Umbilical cord (tissue), 2 donors: ENCODE results near the gene ZNF575. TPM values are rescaled to one million over a fixed set of nuclear protein-coding genes. Genes with fewer than 3 reads are reported as not detected.
"Not testable (repeated sequence)": the region's sequence is repeated elsewhere in the genome, so short reads cannot be mapped to it uniquely, and the experiment has no call there.

ENCODE experiments used
- DNase-seq: peaks from one replicate; pipeline ENCODE4 v3.0.0-alpha.2; 2015; ENCODE audit warnings: low spot score
- total RNA-seq: library from RNA; depleted of rRNA; stranded (reverse); fragments of >200 nt; gene quantifications from one replicate; pipeline ENCODE4 v1.2.3, GENCODE V29; 2014; ENCODE audit warnings: low replicate concordance; ENCODE audit not compliant: insufficient read depth

Gene ZNF575
- total RNA-seq, 1 donor from 2014 or later, result 0.24 TPM

DNA sequence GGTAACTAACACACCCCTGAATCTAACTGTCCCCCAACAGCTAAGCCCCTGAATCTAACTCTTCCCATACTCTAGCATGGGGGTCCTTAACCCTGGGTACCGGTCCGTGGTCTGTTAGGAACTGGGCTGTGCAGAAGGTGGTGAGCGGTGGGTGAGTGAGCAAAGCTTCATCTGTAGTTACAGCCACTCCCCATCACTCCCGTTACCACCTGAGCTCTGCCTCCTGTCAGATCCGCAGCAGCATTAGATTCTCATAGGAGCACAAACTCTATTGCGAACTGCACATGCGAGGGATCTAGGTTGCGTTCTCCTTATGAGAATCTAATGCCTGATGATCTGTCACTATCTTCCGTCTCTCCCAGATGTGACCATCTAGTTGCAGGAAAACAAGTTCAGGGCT, 22.3 kb upstream of the ZNF575 start:
- DNase-seq, result no peak

DNA sequence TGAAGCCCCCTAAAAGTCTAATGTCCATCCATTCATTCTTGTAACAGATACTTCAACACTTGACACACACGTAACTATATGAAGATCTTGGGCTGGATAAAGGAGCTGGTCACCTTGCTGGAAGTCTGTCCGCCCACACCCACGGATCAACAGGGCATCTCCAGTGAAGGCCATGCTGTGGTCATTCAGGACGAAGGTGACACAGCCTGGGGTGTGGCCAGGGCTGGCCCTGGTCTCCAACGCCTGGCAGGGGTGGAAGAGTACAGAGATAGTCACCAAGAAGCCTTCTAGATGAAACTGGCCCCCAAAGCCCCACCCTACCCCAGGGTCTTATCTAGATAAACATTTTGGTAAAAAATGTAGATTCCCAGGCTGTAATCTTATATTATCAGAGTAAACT, 21.7 kb upstream of the ZNF575 start:
- no peak for DNase-seq

DNA sequence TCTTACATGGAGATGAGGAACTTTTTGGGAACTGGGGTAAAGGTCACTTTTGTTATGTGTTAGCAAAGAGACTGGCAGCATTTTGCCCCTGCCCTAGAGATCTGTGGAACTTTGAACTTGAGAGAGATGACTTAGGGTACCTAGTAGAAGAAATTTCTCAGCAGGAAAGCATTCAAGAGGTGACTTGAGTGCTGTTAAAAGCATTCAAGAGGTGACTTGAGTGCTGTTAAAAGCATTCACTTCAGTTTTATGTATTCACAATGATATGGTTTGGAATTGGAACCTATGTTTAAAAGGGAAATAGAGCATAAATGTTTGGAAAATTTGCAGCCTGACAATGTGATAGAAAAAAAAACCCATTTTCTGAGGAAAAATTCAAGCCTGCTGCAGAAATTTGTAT, 20.6 kb upstream of the ZNF575 start:
- DNase-seq, result not testable (repeated sequence)

DNA sequence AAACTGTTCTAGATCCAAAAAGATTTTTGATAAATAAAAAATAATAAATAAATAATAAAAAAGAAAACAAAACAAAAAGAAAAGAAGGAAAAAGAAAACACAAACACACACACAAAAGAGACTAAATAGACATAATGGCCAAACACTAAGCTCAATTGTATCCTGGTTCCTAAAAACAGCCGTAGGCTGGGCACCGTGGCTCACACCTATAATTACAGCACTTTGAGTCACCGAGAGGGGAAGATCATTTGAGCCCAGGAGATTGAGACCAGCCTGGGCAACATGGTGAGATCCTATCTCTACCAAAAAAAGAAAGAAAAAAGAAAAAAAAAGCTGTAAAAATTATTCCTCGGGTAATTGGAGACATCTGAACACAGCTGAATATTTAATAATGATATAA, 14.9 kb upstream of the ZNF575 start:
- DNase-seq, result no peak

DNA sequence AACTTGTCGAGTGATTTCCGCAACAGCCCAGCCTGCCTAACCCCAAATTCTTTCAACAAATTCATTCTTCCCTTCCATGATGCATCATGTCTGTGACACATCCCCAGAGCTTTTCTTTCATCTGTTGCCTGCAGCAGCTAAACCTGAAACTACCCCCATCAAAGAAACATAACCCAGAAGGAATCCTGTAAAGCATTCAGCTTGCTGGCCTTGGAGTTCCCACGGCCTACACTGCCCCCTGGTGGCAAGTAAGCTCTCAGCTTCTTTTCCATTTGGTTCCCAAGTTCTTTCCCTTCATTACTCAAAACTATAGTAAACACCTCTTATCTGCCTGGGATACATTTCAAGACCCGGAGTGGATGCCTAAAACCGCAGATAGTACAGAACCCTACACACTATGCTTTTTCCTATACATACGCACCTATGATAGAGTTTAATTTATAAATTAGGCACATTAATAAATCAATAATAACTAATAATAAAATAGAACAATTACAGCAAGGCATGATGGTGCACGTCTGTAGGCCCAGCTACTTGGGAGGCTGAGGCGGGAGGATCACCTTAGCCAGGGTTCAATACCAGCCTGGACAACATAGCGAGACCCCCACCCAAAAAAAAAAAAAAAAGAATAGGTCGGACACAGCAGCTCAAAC, 13.4 kb upstream of the ZNF575 start:
- DNase-seq, result peak; percentile 92

DNA sequence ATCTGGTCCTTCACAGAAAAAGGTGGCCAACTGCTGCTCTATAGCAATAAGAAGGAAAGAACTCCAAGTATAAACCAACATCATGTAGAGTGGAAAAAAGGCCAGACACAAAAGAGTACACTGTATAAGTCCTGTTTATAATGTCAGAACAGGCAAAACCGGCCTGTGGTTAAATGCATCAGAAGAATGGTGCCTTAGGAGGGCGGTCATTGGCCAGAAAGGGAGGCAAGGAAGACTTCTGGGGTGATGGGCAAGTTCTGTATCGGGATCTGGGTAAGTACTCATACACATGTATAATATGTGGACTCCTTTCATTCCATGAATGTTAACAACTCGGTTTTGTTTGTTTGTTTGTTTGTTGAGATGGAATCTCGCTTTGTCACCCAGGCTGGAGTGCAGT, 10.1 kb upstream of the ZNF575 start:
- no peak for DNase-seq

DNA sequence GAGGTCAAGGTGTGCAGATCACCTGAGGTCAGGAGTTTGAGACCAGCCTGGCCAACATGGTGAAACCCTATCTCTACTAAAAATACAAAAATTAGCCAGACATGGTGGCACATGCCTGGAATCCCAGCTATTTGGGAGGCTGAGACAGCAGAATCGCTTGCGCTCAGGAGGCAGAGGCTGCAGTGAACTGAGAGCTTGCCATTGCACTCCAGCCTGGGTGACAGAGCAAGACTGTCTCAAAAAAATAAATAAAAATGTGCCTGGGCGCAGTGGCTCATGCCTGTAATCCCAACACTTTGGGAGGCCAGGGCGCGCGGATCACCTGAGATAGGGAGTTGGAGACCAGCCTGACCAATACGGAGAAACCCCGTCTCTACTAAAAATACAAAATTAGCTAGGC, 9.3 kb upstream of the ZNF575 start:
- not testable (repeated sequence) for DNase-seq

DNA sequence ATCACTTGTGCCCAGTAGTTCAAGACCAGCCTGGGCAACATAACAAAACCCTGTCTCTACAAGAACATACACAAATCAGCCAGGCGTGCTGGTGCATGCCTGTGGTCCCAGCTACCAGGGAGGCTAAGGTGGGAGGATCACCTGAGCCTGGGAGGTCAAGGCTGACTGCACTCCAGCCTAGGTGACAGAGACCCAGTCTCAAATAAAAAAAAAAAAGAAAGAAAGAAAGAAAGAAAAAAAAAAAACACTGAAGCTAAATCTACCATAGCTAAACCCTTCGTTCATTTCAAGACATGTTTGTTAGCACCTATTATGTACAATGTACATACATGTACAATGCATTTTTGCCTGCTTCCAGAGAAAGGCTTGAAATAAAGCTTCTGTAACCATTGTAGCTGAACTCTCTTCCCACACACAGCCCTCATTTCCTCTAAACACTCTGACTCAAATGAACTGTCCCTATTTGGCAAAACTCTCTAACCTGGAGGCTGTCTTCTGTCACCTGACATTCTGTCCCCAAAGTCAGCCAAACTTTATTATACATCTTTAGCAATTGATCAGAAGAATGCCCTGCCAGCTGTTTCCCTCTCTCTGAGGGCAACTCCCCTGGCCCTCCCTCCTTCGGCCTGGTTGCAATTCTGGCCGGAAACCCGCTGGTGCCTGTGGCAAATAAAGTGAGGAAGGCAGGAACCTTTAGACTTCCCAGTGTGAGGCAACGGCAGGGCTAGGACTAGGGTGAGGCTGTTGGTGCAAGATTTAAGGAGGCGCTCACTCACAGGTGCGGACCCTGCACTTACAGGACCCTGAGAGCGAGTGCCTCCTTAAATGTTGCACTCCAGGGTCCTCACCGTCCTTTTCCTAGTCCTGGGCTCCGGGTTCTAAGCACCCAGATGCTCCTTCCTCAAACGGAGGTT, 7.8 kb upstream of the ZNF575 start:
- DNase-seq, result peak; percentile 51

DNA sequence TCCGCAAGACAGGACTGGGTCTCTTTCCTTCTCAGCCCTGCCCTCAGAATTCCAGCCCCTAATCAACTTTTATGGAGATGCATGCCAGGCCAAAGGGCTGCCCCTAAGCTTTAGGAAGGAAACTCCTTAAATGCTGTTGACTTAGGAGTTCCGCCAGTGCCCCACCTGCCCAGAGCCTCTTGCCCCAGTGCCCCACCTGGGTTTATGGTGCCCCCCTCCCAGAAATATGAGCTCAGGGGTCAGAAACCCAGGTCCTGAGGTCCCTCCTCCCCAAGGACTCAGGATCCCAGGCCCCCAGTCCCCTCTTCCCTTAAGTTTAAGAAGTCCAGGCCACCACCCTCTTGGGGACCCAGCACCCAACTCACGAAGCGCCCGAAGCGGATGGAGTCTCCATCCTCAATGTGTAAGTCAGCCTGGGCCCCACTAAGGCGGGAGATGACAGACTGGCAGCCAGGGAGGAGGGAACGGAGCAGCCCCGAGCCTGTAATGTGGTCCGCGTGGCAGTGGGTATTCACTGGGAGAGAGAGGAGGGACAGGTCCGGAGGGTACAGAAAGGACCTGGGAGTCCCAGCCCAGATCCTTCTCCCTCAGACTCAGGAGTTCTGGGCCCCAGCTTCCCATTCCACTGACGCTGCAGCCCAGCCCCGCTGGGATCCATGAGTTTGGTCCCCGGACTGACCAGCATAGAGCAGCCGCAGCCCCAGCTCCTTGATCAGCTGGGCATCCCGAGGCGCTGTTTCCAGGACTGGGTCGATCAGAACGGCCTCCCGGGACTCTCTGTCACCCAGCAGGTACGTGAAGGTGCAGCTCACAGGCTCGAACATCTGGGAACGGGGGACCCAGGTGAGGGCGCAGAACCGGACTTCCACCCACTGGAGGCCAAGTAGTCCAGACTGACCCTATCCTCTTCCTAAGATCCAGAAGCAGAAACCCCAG, 6.9 kb upstream of the ZNF575 start:
- DNase-seq, result no peak

DNA sequence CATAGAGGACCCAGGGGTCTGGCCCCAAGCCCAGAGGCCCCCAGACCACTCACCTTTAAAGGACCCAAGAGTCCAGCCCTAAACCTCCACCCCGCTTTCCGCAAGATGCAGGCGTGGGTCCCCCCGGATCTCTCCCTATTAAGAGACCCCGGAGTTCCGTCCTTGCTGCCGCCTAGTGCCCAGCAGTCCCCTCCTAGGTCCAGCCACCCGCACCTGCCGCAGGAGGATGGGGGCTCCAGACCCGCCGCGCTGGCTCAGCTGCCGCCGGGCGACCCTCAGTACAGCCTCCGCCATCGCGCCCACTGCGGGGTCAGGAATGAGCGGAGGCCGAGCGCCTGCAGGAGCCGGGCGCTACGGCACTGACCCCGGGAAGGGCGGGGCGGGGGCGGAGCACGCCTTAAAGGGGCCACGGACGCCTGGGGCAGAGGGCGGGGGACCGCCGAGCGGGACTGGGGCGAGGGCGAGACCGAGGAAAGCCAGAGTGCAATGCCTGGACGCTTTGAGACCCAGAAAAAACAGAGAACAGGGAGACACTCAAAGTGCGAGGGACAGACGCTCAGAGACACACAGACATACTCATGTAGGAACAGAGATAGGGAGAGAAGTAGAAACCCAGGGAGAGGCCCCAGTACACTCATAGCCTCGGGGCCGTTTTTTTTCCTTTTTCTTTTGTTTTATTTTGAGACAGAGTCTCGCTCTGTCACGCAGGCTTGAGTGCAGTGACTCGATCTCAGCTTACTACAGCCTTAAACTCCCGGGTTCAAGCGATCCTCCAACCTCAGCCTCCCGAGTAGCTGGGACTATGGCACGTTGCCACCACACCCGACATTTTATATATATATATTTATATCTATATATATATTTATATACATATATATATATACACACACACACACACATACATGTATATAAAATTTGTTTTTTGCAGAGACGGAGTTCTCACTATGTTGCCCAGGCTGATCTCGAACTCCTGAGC, 5.8 kb upstream of the ZNF575 start, which contains the start of gene ETHE1:
ETHE1 (minus strand) TSS at position 318 of the 976 bp plus-strand sequence; CDS start at position 294, 24 bp downstream.
- peak; percentile 84 for DNase-seq

DNA sequence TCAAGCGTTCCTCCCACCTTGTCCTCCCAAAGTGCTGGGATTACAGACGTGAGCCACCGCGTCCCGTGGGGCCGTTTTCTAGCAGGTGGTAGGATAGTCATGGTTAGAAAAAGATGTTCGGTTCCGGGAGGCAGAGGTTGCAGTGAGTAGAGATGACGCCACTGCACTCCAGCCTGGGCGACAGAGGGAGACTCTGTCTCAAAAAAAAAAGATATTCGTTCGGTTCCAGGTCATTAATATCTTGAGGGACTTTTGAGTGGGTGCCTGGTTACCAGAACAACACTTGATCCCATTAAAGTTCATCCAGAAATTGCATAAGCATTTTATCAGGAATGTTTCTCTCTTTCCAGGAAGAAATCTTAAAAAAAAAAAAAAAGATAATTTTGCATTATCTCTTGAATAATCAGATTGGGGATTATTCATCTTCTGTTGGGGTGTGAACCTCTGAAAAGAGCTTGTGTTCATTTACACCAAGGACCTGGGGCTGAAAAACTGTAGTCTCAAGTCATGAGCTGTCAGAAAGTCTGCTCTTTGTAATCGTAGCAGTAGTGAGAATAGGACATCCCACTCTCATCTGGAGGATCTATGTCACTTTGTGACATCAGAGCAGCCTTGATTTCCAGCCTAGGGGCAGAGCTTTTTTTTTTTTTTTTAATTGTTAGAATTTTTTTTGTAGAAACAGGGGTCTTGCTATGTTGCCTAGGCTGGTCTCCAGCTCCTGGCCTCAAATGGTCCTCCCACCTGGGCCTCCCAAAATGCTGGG, 4.9 kb upstream of the ZNF575 start:
- peak; percentile 41 for DNase-seq

DNA sequence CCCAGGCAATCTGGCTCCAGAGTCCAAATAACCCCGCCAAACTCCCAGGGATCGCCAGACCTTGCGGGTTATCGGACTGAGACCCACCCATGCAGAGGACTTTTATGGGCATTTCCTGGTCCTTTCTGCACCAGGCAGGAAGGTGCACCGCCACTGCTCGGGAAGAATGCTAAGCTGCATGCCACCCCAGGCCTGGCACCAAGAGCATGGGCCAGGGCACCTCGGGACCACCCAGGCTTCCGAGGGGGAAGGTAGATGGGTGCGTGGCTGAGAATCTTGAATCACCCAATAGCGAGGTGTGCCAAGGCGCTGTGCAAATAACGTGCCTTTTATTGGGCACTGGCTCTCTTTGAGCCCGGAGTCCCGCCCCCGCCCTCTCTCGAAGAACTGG, 422 bp upstream of the ZNF575 start:
- no peak for DNase-seq

DNA sequence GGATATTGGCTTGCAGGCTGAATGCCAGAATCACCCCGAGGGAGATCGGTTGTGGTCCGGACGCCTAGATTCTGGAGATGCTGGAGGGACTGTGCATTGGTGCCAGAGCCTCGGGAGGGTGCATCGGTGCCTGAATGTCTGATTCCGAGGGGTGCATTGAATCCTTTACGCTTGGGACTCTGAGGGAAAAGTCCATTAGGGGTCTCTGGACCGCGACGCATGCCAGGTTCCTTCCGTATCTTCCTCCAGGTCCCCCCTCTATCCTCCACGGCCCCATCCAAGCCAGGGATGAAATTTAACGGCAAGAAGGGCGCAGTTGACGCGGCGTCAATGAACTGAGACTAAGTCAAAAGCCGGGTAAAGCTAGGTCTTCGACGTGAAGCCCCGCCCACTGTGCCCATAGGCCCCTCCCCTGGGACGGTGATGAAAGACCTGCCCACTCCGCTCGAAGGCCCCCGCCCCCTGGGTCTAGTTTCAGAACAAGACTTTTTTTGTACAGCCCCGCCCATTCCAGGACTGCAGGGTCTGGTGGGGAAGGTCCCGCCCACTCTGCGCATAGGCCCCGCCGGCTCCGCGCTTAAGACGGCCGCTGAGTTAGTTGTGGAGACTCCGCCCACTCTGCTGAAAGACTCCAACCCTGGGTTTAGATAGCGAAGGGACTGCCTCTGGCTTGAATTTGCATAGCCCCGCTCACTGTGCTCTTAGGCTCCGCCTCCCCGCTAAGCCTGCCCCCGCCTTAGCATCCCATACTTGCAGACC, 737 bp downstream of the ZNF575 start:
- peak; percentile 100 for DNase-seq

DNA sequence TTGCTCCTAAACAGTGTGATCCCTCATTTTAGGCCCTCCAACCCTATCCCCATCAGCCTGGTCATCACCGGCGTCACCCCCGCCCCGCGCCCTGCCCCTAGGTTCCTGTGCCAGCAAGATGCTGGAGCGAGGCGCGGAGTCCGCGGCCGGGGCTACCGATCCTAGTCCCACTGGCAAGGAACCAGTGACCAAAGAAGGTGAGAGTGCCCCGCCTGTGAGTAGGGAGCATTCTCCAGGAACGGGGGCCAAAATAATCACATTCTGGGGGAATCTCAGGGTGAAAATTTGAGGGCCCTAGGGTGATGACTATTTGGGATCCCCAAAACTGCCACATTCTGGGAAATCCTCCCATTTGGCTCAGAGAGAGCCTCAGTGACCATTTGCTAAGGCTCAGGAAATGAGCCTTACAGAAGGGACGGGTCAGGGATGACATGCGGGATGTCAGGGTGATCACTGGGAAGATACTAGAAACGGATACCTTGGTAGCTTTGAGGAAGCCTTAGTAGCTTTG, 1.4 kb downstream of the ZNF575 start:
- no peak for DNase-seq

DNA sequence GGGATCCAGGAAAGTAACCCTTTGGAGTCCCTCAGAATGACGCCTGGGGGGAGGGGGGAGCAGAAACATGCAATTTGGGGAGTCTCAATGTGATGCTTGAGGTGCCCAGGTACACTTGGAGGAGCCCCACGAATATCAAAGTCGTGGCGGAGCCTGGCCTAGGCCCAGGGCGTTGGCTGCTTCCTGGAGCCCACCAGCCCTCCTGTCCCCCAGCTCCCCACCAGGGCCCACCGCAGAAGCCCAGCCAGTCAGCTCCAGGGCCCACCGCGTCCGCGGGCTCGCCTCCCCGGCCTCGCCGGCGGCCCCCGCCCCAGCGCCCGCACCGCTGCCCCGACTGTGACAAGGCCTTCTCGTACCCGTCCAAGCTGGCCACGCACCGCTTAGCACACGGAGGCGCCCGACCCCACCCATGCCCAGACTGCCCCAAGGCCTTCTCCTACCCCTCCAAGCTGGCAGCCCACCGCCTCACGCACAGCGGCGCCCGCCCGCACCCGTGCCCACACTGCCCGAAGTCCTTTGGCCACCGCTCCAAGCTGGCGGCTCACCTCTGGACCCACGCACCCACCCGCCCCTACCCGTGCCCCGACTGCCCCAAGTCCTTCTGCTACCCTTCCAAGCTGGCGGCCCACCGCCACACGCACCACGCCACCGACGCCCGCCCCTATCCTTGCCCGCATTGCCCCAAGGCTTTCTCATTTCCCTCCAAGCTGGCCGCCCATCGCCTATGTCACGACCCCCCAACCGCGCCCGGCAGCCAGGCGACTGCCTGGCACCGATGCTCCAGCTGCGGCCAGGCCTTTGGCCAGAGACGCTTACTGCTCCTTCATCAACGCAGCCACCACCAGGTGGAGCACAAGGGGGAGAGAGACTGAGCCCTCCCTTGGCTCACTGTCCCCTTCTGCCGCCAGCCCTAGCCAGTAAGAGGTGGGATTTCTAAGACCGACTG, 2.1 kb downstream of the ZNF575 start:
- DNase-seq, result peak; percentile 72

DNA sequence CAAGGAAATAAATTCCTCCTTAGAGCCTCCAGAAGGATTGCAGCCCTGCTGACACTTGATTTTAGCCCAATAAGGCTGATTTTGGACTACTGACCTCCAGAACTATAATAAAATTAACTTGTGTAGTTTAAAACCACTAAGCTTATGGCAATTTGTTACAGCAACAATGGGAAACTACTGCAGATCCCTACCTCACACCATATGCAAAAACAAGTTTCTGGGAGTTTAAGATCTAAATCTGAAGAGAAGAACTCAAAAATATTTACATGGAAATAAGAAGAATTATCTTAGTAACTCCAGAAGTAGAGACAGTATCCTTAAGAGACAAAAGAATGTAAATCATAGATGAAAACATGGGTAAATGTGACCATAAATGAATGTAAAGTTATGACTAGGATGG, 5.9 kb downstream of the ZNF575 start:
- no peak for DNase-seq

DNA sequence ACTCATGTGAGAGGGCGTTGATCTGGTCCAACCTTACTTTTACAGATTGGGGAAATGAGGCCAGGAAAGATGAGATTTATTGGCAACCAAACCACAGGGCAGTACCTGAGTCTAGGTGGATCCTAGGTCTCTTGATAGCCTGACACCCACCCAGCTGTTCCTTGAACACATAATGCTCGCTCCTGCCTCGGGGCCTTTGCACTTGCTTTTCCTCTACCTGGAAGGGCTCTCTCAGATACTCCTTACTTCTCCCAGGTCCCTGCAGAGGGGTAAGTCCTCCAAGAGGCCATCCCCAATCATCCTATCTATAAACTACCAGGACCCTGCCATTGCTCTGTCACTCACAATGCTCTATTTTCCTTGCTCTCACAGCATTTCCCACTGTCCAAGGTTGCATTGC, 7.4 kb downstream of the ZNF575 start:
- DNase-seq, result no peak
